HL-60 (cell line): ENCODE results near the gene ALX4.

Source experiments
- DNase-seq, 2 experiments: peaks; one replicate each; pipeline ENCODE4 v3.0.0-alpha.2; 2010 to 2020; ENCODE audit warnings: low read depth in 1 of 2, low spot score in 1 of 2
- H3K27ac ChIP-seq: fragments of 250-450 bp; sonication (Bioruptor Pico); replicated peaks from 2 replicates; pipeline ENCODE4 v1.5.1; 2020; ENCODE audit warnings: mild to moderate bottlenecking, moderate library complexity
- H3K27me3 ChIP-seq: fragments of 250-450 bp; sonication (Bioruptor Pico); 2 replicates; pipeline ENCODE4 v1.5.1; 2021; ENCODE audit warnings: mild to moderate bottlenecking, moderate library complexity; ENCODE audit not compliant: insufficient read depth, poor library complexity, severe bottlenecking
- H3K4me3 ChIP-seq: replicated peaks from 2 replicates; pipeline ENCODE4 v1.5.1; 2011; ENCODE audit warnings: mild to moderate bottlenecking, control low read depth, low read length; ENCODE audit not compliant: insufficient read depth
- CTCF ChIP-seq: IDR thresholded peaks from one replicate; pipeline ENCODE4 v1.5.1; 2011; ENCODE audit warnings: low read length, control low read depth, inconsistent platforms; ENCODE audit not compliant: insufficient read depth
- GABPA ChIP-seq: IDR thresholded peaks from 2 replicates; pipeline ENCODE4 v1.6.1; 2012; ENCODE audit warnings: low read depth
- POLR2AphosphoS5 ChIP-seq: IDR thresholded peaks from 2 replicates; pipeline ENCODE4 v1.6.1; 2012; ENCODE audit warnings: low read depth
- REST ChIP-seq: IDR thresholded peaks from 2 replicates; pipeline ENCODE4 v1.6.1; 2012; ENCODE audit warnings: low read depth; ENCODE audit not compliant: insufficient replicate concordance
- SPI1 ChIP-seq: IDR thresholded peaks from 2 replicates; pipeline ENCODE4 v1.6.1; 2012; ENCODE audit warnings: low read depth, mild to moderate bottlenecking, borderline replicate concordance

Gene ALX4

GRCh38 chr11:44357711-44358110 is 47.8 kb upstream of the ALX4 start:
- no peak for DNase-seq
- no peak overlapping the region for H3K4me3 ChIP-seq
- H3K27ac ChIP-seq, result no peak overlapping the region
- no peak for TF ChIP-seq REST
- no peak for TF ChIP-seq GABPA
- TF ChIP-seq POLR2AphosphoS5, result no peak
- TF ChIP-seq CTCF, result no peak
- TF ChIP-seq SPI1, result no peak
- H3K27me3 ChIP-seq, result no peaks in the 10 kb centered on the region

- no peak for DNase-seq
- H3K27ac ChIP-seq, result no peak overlapping the region
- H3K4me3 ChIP-seq, result no peak overlapping the region
- no peaks in the 10 kb centered on the region for H3K27me3 ChIP-seq
- TF ChIP-seq SPI1 (no peak), GABPA (no peak), CTCF (no peak), POLR2AphosphoS5 (no peak), REST (no peak)
These were observed 46.4 kb upstream of the ALX4 start for GRCh38 chr11:44356351-44356750.

DNA sequence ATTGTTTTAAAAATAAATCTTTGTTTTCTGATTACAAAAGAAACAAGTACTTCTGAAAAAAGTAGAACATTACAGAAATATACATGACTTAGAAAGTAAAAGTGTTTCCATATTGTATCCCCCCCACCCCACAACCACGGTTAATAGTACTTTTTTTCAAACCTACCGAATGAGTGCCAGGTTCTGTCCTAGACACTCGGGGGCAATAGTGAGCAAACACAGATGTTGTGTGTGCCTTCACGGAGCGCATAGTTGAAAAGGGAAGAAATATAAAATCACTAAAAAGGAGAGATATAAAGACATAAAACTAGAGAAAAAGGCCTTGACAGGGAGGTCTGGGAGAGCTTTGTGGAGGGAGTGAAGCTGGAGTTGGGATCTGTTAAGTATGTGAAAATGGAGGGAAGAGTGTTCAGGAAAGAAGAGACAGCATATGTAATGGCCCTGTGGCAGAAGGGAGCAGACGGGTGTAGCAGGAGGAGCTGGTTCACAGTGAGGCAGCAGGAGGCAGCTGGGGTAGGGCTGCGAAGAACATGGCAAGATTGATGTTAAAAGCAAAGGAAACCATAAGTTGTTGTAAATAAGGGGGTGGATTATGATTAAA is 42.1 kb upstream of the ALX4 start:
- DNase-seq, result peak in 1 of 2 experiments; percentile 9
- H3K27me3 ChIP-seq, result no peaks in the 10 kb centered on the region
- no peak overlapping the region for H3K4me3 ChIP-seq
- H3K27ac ChIP-seq, result no peak overlapping the region
- TF ChIP-seq SPI1 (no peak), CTCF (no peak), GABPA (no peak), REST (no peak), POLR2AphosphoS5 (no peak)
